K562 (cell line): ENCODE results near the gene OR13C5. TPM values are rescaled to one million over a fixed set of nuclear protein-coding genes. Genes with fewer than 3 reads are reported as not detected.

Experiments
- ATAC-seq: fragments of 200-7000 bp; cut with Tn5 transposase; 3 replicates; pipeline ENCODE4 v1.9.1; 2020; ENCODE audit warnings: moderate library complexity
- BruUV-seq: library from RNA; stranded (reverse); fragments of 400-500 nt; replicated peaks from 2 replicates; lab custom pipeline; 2021; lab: Mats Ljungman, UMichigan
- CTCF ChIA-PET: fragments of 300-600 bp; formaldehyde crosslinking; extraction: SDS; loops from one replicate; lab custom pipeline; 2021; ENCODE audit warnings: low intra/inter-chr PET ratio; lab: Yijun Ruan, JAX
- POLR2A ChIA-PET: fragments of 300-600, 350-650 bp; sonication (Branson Sonifier 250); formaldehyde crosslinking; extraction: SDS; loops from one replicate; lab custom pipeline; 2021; ENCODE audit warnings: antibody characterized with exemption, inconsistent platforms; lab: Yijun Ruan, JAX
- DNase-seq, 4 experiments: peaks; one replicate each; pipeline versions ENCODE4 v3.0.0 to v3.0.0-alpha.2; 2011 to 2018; ENCODE audit warnings: low spot score in 3 of 4, mixed read lengths in 3 of 4; ENCODE audit errors: extremely low read depth in 1 of 4
- FAIRE-seq: peaks from 2 replicates; lab custom pipeline; 2011; peaks lifted over from hg19 to GRCh38; lab: Jason Lieb, UNC
- H2AFZ ChIP-seq: 2 replicates; pipeline ENCODE4 v1.6.0; 2011; ENCODE audit warnings: low read depth, low read length, control low read depth, inconsistent platforms
- H3K27ac ChIP-seq: fragments of 200-600 bp; 3 replicates; pipeline ENCODE4 v1.8.0; 2011; ENCODE audit warnings: low read depth, mild to moderate bottlenecking, control low read depth, inconsistent platforms, low read length, moderate library complexity, mixed read lengths; ENCODE audit errors: extremely low read depth
- H3K27me3 ChIP-seq, 2 experiments: fragments of 300-600 bp in 1 of 2; 2 replicates in 1 of 2; 3 replicates in 1 of 2; pipeline versions ENCODE4 v1.6.0 to v1.8.0; 2011; ENCODE audit warnings: inconsistent platforms in 2 of 2, low read length in 2 of 2, mild to moderate bottlenecking in 1 of 2, mixed read lengths in 1 of 2, moderate library complexity in 1 of 2; ENCODE audit not compliant: control insufficient read depth in 2 of 2, insufficient read depth in 2 of 2
- H3K36me3 ChIP-seq: fragments of 300-600 bp; 3 replicates; pipeline ENCODE4 v1.8.0; 2011; ENCODE audit warnings: mild to moderate bottlenecking, low read length, inconsistent platforms; ENCODE audit not compliant: control insufficient read depth, insufficient read depth
- H3K4me1 ChIP-seq, 2 experiments: fragments of 200-600 bp in 1 of 2; replicated peaks in 1 of 2; 2 replicates in 1 of 2; 3 replicates in 1 of 2; pipeline versions ENCODE4 v1.5.1 to v1.8.0; 2011; ENCODE audit warnings: inconsistent platforms in 2 of 2, low read length in 2 of 2, mild to moderate bottlenecking in 1 of 2, mixed read lengths in 1 of 2, moderate library complexity in 1 of 2; ENCODE audit not compliant: control insufficient read depth in 2 of 2, insufficient read depth in 2 of 2
- H3K4me2 ChIP-seq: 2 replicates; pipeline ENCODE4 v1.6.1; 2011; ENCODE audit warnings: low read length, control low read depth, inconsistent platforms, mixed read lengths; ENCODE audit not compliant: insufficient read depth
- H3K4me3 ChIP-seq: fragments of 200-600 bp; sonication (generic), shearing (Covaris generic); 2 replicates; pipeline ENCODE4 v1.5.1; 2016; ENCODE audit warnings: control low read depth, inconsistent platforms
- H3K79me2 ChIP-seq: fragments of 200-600 bp; 3 replicates; pipeline ENCODE4 v1.8.0; 2011; ENCODE audit warnings: low read length, inconsistent platforms; ENCODE audit not compliant: control insufficient read depth, insufficient read depth
- H3K9ac ChIP-seq, 2 experiments: 2 replicates each; pipeline versions ENCODE4 v1.6.0 to v1.6.1; 2011; ENCODE audit warnings: low read depth in 2 of 2, low read length in 2 of 2, control low read depth in 1 of 2, inconsistent platforms in 1 of 2, mild to moderate bottlenecking in 1 of 2, mixed read lengths in 1 of 2; ENCODE audit not compliant: insufficient read depth in 1 of 2
- H3K9me1 ChIP-seq: one replicate; pipeline ENCODE4 v1.6.0; 2011; ENCODE audit warnings: inconsistent platforms, mild to moderate bottlenecking, low read length, moderate library complexity; ENCODE audit not compliant: control insufficient read depth, insufficient read depth
- H3K9me3 ChIP-seq: replicated peaks from 2 replicates; pipeline ENCODE4 v1.5.1; 2011; ENCODE audit warnings: low read depth, low read length, inconsistent platforms; ENCODE audit not compliant: control insufficient read depth, insufficient read depth
- H4K20me1 ChIP-seq: replicated peaks from 2 replicates; pipeline ENCODE4 v1.6.1; 2011; ENCODE audit warnings: low read length, inconsistent platforms, mixed read lengths; ENCODE audit not compliant: control insufficient read depth, insufficient read depth
- BRCA1 ChIP-seq, 2 experiments: fragments of 450-650 bp in 1 of 2; sonication (generic) in 1 of 2; formaldehyde crosslinking in 1 of 2; IDR thresholded peaks; 2 replicates each; pipeline versions ENCODE4 v1.5.0 to v1.6.1; 2017 to 2020; ENCODE audit warnings: mild to moderate bottlenecking in 1 of 2, missing genetic modification reagents in 1 of 2
- EP400 ChIP-seq: fragments of 450-650 bp; IDR thresholded peaks from 2 replicates; pipeline ENCODE4 v1.6.1; 2017; ENCODE audit warnings: antibody characterized with exemption, mild to moderate bottlenecking, moderate library complexity
- ETV6 ChIP-seq, 3 experiments: fragments of 150-350 bp in 1 of 3; sonication (generic) in 1 of 3; formaldehyde crosslinking in 1 of 3; IDR thresholded peaks; 2 replicates each; pipeline versions ENCODE4 v1.6.1 to v1.8.0; 2014 to 2022; ENCODE audit warnings: borderline replicate concordance in 2 of 3, low read depth in 2 of 3, antibody characterized with exemption in 1 of 3, low read length in 1 of 3, mild to moderate bottlenecking in 1 of 3, missing genetic modification reagents in 1 of 3
- FIP1L1 ChIP-seq: fragments of 200-400 bp; formaldehyde crosslinking; IDR thresholded peaks from 2 replicates; pipeline ENCODE4 v1.6.1; 2018; ENCODE audit warnings: mild to moderate bottlenecking, low read depth, low read length; ENCODE audit not compliant: poor library complexity, severe bottlenecking
- FOXJ2 ChIP-seq: fragments of 200-800 bp; sonication (Bioruptor generic); IDR thresholded peaks from 2 replicates; pipeline ENCODE4 v1.6.1; 2016; ENCODE audit warnings: missing genetic modification characterization, missing compliant biosample characterization
- GABPA ChIP-seq: fragments of 200-800 bp; sonication (Bioruptor generic); conservative IDR thresholded peaks from 2 replicates; pipeline ENCODE4 v1.6.1; 2016; ENCODE audit warnings: low read depth, missing genetic modification characterization, missing compliant biosample characterization
- MYNN ChIP-seq, 2 experiments: sonication (generic); formaldehyde crosslinking in 1 of 2; IDR thresholded peaks; 2 replicates each; pipeline versions ENCODE4 v1.5.0 to v1.6.1; 2016 to 2020; ENCODE audit warnings: antibody characterized with exemption in 1 of 2, missing genetic modification reagents in 1 of 2
- NEUROD1 ChIP-seq: fragments of 150-350 bp; IDR thresholded peaks from 2 replicates; pipeline ENCODE4 v1.6.1; 2014; ENCODE audit warnings: borderline replicate concordance, low read length, low read depth; ENCODE audit not compliant: partially characterized antibody
- NFYB ChIP-seq: IDR thresholded peaks from 2 replicates; pipeline ENCODE4 v1.6.1; 2011; ENCODE audit warnings: mild to moderate bottlenecking, moderate library complexity; ENCODE audit not compliant: insufficient read length; ENCODE audit errors: extremely low read depth
- NRF1 ChIP-seq, 2 experiments: fragments of 450-650 bp; IDR thresholded peaks in 1 of 2; conservative IDR thresholded peaks in 1 of 2; 2 replicates each; pipeline ENCODE4 v1.6.1; 2014; ENCODE audit warnings: mild to moderate bottlenecking in 2 of 2
- PHTF2 ChIP-seq: fragments of 250-450 bp; sonication (Bioruptor Pico); IDR thresholded peaks from 2 replicates; pipeline ENCODE4 v1.5.0; 2021; ENCODE audit warnings: mild to moderate bottlenecking
- RAD51 ChIP-seq: fragments of 450-650 bp; IDR thresholded peaks from 2 replicates; pipeline ENCODE4 v1.7.1; 2016; ENCODE audit warnings: low read depth, mild to moderate bottlenecking, borderline replicate concordance
- SMAD3 ChIP-seq: fragments of 450-650 bp; formaldehyde crosslinking; conservative IDR thresholded peaks from 2 replicates; pipeline ENCODE4 v1.4.0; 2020; ENCODE audit warnings: mild to moderate bottlenecking
- SREBF2 ChIP-seq: sonication (generic); formaldehyde crosslinking; IDR thresholded peaks from 2 replicates; pipeline ENCODE4 v1.4.0; 2020; ENCODE audit warnings: mild to moderate bottlenecking, missing genetic modification reagents
- TAL1 ChIP-seq: fragments of 450-650 bp; IDR thresholded peaks from 2 replicates; pipeline ENCODE4 v1.6.1; 2016; ENCODE audit warnings: mild to moderate bottlenecking
- YBX1 ChIP-seq: fragments of 450-650 bp; IDR thresholded peaks from 2 replicates; pipeline ENCODE4 v1.7.1; 2016; ENCODE audit warnings: mild to moderate bottlenecking
- ZC3H11A ChIP-seq: IDR thresholded peaks from 2 replicates; pipeline ENCODE4 v1.6.1; 2012; ENCODE audit warnings: low read depth, low read length, improper control_type of control experiment
- ZNF324 ChIP-seq: fragments of 250-450 bp; sonication (Bioruptor Pico); IDR thresholded peaks from 2 replicates; pipeline ENCODE4 v1.4.0; 2020; ENCODE audit warnings: mild to moderate bottlenecking
- ZNF707 ChIP-seq: fragments of 250-450 bp; sonication (Bioruptor Pico); conservative IDR thresholded peaks from 2 replicates; pipeline ENCODE4 v1.8.0; 2022; ENCODE audit warnings: inconsistent platforms, mild to moderate bottlenecking, moderate library complexity
- in situ Hi-C: fragments of 300-500 bp; cut with MboI; formaldehyde crosslinking; loops from 4 replicates; pipeline ENCODE4 v1.15.0; 2018; ENCODE audit warnings: inconsistent platforms, mixed read lengths
- intact Hi-C: fragments of 100-400 bp; cut with micrococcal nuclease; formaldehyde crosslinking; loops from 2 replicates; pipeline ENCODE4 v1.14.2; 2022
- polyA plus RNA-seq, 8 experiments: library from polyadenylated mRNA; depleted of rRNA in 4 of 8; stranded (reverse) in 5 of 8; unstranded in 3 of 8; fragments of >200 nt; fragmentation: Nextera tagmentation in 2 of 8; fragmentation: Illumina TruSeq in 1 of 8; extraction: Ambion mirVana in 2 of 8; extraction: Trizol in 1 of 8; gene quantifications; 2 replicates each; pipeline versions ENCODE4 v1.2.1 to v1.2.3, GENCODE V29; 2011 to 2014; ENCODE audit warnings: inconsistent platforms in 1 of 8, missing spikeins in 1 of 8
- total RNA-seq, 7 experiments: library from RNA; depleted of rRNA in 6 of 7; stranded (reverse); fragments of >200 nt in 6 of 7; fragmentation: Illumina TruSeq in 2 of 7; extraction: Trizol in 2 of 7; gene quantifications; 2 replicates each; pipeline versions ENCODE4 v1.2.1 to v1.2.3, GENCODE V29; 2011 to 2021; ENCODE audit warnings: low replicate concordance in 1 of 7
- TF ChIP-seq, protein P1 (sequence below): fragments of 250-450 bp; sonication (Bioruptor Pico); IDR thresholded peaks from 2 replicates; pipeline ENCODE4 v1.4.0; 2020; ENCODE audit warnings: mild to moderate bottlenecking, moderate library complexity, borderline replicate concordance

OR13C5 gene
- total and polyA plus RNA-seq, 9 of the 15 experiments (the other 6 are each of a cell fraction or from before 2014, with no cell fraction given): not detected

DNA sequence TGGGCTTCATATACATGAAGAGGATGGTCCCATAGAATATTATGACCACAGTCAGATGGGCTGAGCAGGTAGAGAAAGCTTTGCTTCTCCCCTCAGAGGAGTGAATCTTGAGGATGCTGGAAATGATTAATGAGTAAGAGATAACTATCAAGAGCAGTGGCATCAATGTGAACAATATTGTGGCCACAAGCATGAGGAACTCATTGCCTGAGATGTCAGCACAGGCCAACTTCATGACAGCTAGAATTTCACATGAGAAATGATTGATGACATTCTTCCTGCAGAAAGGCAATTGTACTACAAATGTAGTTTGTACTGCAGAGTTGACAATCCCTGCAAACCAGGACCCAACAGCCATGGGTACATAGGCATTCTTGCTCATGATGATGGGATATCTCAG is 18.2 kb upstream of the OR13C5 start:
- H4K20me1 ChIP-seq: no peaks in the 10 kb centered on the region
- no TSS peak for BruUV-seq
- no peak for TF ChIP-seq PHTF2 (CRISPR knock-in tag)
- TF ChIP-seq NFYB: no peak
- no peak for TF ChIP-seq RAD51
- TF ChIP-seq, protein P1, sequence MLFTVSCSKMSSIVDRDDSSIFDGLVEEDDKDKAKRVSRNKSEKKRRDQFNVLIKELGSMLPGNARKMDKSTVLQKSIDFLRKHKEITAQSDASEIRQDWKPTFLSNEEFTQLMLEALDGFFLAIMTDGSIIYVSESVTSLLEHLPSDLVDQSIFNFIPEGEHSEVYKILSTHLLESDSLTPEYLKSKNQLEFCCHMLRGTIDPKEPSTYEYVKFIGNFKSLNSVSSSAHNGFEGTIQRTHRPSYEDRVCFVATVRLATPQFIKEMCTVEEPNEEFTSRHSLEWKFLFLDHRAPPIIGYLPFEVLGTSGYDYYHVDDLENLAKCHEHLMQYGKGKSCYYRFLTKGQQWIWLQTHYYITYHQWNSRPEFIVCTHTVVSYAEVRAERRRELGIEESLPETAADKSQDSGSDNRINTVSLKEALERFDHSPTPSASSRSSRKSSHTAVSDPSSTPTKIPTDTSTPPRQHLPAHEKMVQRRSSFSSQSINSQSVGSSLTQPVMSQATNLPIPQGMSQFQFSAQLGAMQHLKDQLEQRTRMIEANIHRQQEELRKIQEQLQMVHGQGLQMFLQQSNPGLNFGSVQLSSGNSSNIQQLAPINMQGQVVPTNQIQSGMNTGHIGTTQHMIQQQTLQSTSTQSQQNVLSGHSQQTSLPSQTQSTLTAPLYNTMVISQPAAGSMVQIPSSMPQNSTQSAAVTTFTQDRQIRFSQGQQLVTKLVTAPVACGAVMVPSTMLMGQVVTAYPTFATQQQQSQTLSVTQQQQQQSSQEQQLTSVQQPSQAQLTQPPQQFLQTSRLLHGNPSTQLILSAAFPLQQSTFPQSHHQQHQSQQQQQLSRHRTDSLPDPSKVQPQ (CRISPR knock-in tag): no peak
- TF ChIP-seq GABPA (tag): no peak
- no peak for TF ChIP-seq SREBF2
- TF ChIP-seq MYNN (IDR thresholded peaks at IDR 0.05): no peak
- no peak for TF ChIP-seq MYNN (CRISPR knock-in tag; IDR thresholded peaks at IDR 0.05)
- no peak for TF ChIP-seq SMAD3 (CRISPR knock-in tag)
- no peak for TF ChIP-seq FIP1L1
- TF ChIP-seq YBX1: no peak
- TF ChIP-seq TAL1: no peak
- TF ChIP-seq NEUROD1: no peak
- no peak for TF ChIP-seq ETV6 (IDR thresholded peaks at IDR 0.05; ENCODE audit: borderline replicate concordance in 1 of 2, low read depth in 2 of 2, low read length in 1 of 2)
- TF ChIP-seq ETV6 (CRISPR knock-in tag; IDR thresholded peaks at IDR 0.05; ENCODE audit: borderline replicate concordance): no peak
- no peak for TF ChIP-seq ZNF707 (CRISPR knock-in tag)
- no peak for TF ChIP-seq BRCA1 (IDR thresholded peaks at IDR 0.05)
- no peak for TF ChIP-seq BRCA1 (CRISPR knock-in tag; IDR thresholded peaks at IDR 0.05)
- TF ChIP-seq FOXJ2 (tag): no peak
- no peak for TF ChIP-seq ZNF324 (CRISPR knock-in tag)
- no peak for TF ChIP-seq EP400
- no peak for TF ChIP-seq NRF1 (conservative IDR thresholded peaks at IDR 0.05 in 1 of 2, IDR thresholded peaks at IDR 0.05 in 1 of 2)
- no peak for TF ChIP-seq ZC3H11A
- CTCF ChIA-PET: no interaction called here
- H2AFZ ChIP-seq: no peak overlapping the region
- ATAC-seq: no peak
- in situ Hi-C loops (no loop called here), intact Hi-C loops (no loop called here)
- no peak overlapping the region for H3K9ac ChIP-seq
- POLR2A ChIA-PET: no interaction called here
- no peak for FAIRE-seq
- no peaks in the 10 kb centered on the region for H3K4me1 ChIP-seq
- no peaks in the 10 kb centered on the region for H3K9me1 ChIP-seq
- no peak overlapping the region for H3K4me3 ChIP-seq
- no peak overlapping the region for H3K27ac ChIP-seq
- DNase-seq: no peak
- H3K36me3 ChIP-seq: no peaks in the 10 kb centered on the region
- no peaks in the 10 kb centered on the region for H3K79me2 ChIP-seq
- no peaks in the 10 kb centered on the region for H3K27me3 ChIP-seq
- H3K9me3 ChIP-seq: no peaks in the 10 kb centered on the region
- H3K4me2 ChIP-seq: no peak overlapping the region
